ENCODE measurements around the gene RLN1.
"Not testable (repeated sequence)": the region's sequence is repeated elsewhere in the genome, so short reads cannot be mapped to it uniquely, and the experiment has no call there.

Gene RLN1

GRCh38 chr9:5338992-5339981 is at the start of gene RLN1:
Gene RLN1 (minus strand): TSS chr9:5339876. CDS start chr9:5339746, 130 bp downstream.
- peak; percentile 11 for DNase-seq

- peak; percentile 44 for DNase-seq
Observed at GRCh38 chr9:5389109-5389732, 49.5 kb upstream of the RLN1 start.

DNA sequence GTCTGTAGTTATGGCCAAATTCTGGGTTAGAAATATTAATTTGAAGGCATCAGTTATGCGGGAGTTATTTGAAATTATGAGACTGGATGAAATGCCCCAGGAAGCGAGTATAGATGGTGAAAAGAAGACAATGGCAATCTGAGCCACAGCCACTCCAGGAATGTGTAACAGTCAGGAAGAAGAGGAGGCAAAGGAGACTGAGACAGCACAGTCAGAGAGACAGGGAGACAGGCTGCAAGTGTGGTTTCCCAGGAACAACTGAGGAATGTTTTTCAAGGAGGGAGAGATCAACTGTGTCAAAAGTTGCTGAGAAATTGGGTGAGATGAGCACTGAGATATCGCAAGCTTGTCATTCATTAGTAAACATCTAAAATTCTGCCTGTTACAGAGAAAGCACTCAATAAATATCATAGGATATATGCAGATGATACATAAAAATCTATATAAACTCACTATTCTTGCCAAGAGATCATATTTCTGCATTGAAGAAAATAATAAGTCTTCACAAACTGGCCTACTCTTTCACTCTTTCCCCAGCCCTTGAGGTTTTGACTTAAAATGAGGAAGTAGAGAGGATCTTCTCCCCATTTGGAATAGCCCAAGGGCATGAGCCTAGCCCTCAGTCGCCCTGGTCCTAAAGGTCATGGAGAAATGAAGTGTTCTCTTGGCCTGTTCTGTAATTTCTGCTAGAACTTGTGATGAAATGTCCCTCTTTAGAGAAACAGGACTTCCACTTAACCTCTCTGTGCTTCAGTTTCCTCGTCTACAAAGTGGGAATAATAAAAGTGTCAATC is 48.5 kb upstream of the RLN1 start:
- no peak for DNase-seq

DNA sequence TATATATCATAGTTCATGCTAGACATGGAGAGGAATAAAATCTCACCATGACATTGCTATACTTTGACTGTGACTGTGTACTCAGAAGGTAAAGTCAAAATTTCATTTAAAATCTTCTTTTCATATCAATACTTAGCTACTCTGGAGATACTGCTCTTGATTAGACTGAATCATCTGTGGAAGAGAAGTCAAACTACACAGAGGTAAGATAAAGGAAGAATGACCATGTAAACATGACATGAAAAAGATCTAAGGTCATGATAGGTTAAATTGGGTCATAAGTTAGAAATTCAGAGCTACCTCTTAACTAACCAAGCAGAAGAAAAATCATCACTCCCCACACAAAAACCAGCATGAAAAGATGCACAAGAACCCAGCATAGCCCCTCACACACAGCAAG is 44.8 kb upstream of the RLN1 start:
- no peak for DNase-seq

GRCh38 chr9:5382479-5382878 is 42.8 kb upstream of the RLN1 start:
- no peak for DNase-seq

DNA sequence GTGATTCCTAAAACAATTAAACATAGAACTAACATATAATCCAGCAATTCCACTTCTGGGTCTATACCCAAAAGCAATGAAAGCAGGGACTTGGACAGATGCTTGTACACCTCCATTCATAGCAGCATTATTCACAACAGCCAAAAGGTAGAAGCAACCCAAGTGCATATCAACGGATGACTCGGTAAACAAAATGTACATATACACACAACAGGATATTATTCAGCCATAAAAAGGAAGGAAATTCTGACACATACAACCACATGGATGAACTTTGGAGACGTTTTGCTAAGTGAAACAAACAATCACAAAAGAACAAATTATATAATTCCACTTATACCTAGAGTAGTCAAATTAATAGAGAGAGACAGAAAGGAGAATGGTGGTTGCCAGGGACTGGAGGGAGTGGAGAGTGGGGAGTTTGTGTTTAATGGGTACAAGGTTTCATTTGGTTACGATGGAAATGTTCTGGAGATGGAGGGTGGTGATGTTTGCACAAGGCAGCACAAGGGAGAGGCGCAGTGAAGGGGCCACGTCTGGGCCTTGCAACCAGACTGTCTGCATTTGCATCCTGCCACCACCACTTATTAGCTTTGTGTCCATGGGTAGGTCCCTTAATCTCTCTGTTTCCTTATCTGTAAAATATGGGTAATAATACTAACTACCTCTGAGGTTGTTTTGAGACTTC is 36.3 kb upstream of the RLN1 start:
- no peak for DNase-seq

- DNase-seq, result peak; percentile 44
Observed at GRCh38 chr9:5375091-5375490, 35.4 kb upstream of the RLN1 start.

DNA sequence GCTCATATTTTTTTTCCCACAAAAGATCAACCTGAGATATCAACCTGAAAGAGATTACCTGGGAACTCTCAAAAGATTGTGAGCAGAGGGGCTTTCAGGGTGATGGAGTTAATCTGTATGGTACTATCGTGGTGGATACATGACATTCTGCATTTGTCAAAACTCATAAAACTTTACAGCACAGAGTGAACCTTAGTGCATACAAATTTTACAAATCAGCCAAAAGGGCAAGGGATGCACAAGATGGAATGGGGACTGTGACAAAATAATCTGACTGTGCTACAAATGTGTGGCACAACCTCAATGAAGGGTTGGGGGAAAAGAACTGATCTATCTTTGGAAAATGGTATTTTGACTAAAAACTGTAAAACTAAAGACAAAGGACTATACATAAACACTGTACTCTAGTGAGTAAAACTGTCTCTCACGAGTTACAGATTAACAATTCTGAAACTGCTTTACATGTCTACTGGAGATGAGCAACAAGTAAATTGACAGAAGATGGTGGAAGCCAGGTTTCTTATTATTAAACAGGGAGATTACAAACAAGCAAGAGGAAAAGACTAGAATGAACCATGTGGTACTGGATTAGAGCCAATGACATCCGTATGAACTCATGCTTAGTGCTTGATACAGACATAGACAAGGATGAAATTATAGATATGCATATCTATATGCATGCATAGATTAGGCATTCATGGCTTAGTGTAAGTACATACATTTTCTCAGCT is 24.8 kb upstream of the RLN1 start:
- no peak for DNase-seq

GRCh38 chr9:5361326-5362010 is 21.8 kb upstream of the RLN1 start:
- no peak for DNase-seq

DNA sequence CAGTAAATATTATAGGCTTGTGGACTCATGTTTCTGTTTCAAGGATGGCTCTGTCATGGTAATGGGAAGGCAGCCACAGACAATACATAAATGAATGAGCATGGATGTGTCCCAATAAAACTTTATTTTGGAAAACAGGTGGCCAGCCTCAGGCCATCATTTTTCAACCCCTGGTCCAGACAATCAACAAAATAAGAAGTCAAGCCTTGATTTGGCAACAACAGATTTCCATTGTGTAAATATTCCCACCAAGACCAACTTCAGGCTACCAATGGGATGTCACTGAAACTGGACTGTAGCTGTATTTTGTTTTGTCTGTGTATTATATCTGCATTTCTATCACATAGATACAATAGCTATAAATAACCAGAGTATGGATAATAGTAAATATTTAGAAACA is 20.7 kb upstream of the RLN1 start:
- no peak for DNase-seq

GRCh38 chr9:5357431-5358105 is 17.9 kb upstream of the RLN1 start:
- DNase-seq, result no peak

DNA sequence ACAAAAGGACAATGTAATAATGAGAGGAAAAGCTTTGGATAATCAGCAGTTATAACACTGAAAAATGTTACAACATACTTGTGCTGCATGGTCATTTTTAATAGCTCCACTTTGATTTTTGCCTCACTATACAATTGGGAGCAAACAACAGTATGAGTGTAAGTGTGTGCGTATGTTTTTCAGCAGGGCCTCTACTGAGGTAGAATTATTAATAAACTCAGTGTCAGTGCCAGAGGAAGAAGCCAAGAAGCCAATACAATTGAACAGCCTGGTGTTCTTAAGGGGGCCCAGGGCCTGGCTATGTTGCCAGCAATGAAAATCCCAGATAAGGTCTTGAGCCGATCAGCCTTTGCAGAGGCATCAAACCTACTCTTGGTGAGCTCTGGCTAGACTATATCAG is 16.1 kb upstream of the RLN1 start:
- no peak for DNase-seq

- no peak for DNase-seq
Observed at GRCh38 chr9:5355226-5355625, 15.6 kb upstream of the RLN1 start.

GRCh38 chr9:5354184-5354583 is 14.5 kb upstream of the RLN1 start:
- DNase-seq, result no peak

- DNase-seq, result no peak
Observed at GRCh38 chr9:5352637-5353248, 13.1 kb upstream of the RLN1 start.

- DNase-seq, result no peak
Observed at GRCh38 chr9:5336688-5337087, 3.0 kb downstream of the RLN1 start.

DNA sequence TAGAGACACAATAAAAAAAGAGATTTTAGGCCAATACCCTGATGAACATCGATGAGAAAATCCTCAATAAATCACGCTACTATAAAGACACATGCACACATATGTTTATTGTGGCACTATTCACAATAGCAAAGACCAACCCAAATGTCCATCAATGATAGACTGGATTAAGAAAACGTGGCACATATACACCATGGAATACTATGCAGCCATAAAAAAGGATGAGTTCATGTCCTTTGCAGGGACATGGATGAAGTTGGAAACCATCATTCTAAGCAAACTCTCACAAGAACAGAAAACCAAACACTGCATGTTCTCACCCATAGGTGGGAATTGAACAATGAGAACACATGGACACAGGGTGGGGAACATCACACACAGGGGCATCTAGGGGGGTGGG is 8.4 kb downstream of the RLN1 start:
- not testable (repeated sequence) for DNase-seq

DNA sequence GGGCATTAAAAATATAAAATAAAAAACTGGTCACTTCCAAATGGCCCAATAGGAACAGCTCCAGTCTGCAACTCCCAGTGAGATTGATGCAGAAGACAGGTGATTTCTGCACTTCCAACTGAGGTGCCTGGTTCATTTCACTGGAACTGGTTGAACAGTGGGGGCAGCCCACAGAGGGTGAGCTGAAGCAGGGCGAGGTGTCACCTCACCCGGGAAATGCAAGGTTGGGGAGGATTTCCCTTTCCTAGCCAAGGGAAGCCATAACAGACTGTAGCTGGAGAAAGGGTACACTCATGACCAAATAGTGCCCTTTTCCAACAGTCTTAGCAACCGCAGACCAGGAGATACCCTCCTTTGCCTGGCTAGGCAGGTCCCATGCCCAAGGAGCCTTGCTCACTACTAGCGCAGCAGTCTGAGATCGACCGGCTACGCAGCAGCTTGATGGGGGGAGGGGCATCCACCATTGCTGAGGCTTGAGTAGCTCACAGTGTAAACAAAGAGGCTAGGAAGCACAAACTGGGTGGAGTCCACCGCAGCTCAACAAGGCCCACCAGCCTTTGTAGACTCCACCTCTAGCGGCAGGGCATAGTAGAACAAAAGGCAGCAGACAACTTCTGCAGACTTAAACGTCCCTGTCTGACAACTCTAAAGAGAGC is 12.7 kb downstream of the RLN1 start:
- peak; percentile 15 for DNase-seq

- DNase-seq, result no peak
Observed at GRCh38 chr9:5326187-5326586, 13.5 kb downstream of the RLN1 start.

GRCh38 chr9:5321601-5322000 is 18.1 kb downstream of the RLN1 start:
- DNase-seq, result not testable (repeated sequence)

Measured in activated CD4-positive, alpha-beta T cell treated with anti-CD3 and anti-CD28 coated beads for 48 hours (primary cell).